GM23248 (cell line): ENCODE results near the gene PEAR1. TPM values are rescaled to one million over a fixed set of nuclear protein-coding genes. Genes with fewer than 3 reads are reported as not detected.

Source experiments
- DNase-seq: peaks from one replicate; pipeline ENCODE4 v3.0.0-alpha.2; 2015
- H2AFZ ChIP-seq: fragments of 200-600 bp; sonication (generic); 2 replicates; pipeline ENCODE4 v1.6.1; 2016; ENCODE audit warnings: antibody characterized with exemption
- H3F3A ChIP-seq: fragments of 200-600 bp; sonication (generic); 2 replicates; pipeline ENCODE4 v1.6.1; 2016; ENCODE audit warnings: mild to moderate bottlenecking, antibody characterized with exemption, mixed run types; ENCODE audit not compliant: insufficient read depth
- H3K27ac ChIP-seq: fragments of 200-600 bp; sonication (generic); 2 replicates; pipeline ENCODE4 v1.5.1; 2016; ENCODE audit warnings: mild to moderate bottlenecking
- H3K27me3 ChIP-seq: fragments of 200-600 bp; sonication (generic); replicated peaks from 2 replicates; pipeline ENCODE4 v1.6.1; 2016; ENCODE audit warnings: mild to moderate bottlenecking; ENCODE audit not compliant: insufficient read depth
- H3K36me3 ChIP-seq: fragments of 200-600 bp; sonication (generic); 2 replicates; pipeline ENCODE4 v1.6.1; 2016; ENCODE audit warnings: low read depth, mild to moderate bottlenecking
- H3K4me1 ChIP-seq: fragments of 200-600 bp; sonication (generic); 2 replicates; pipeline ENCODE4 v1.6.1; 2016; ENCODE audit warnings: mild to moderate bottlenecking; ENCODE audit not compliant: insufficient read depth
- H3K4me2 ChIP-seq: fragments of 200-600 bp; sonication (generic); one replicate; pipeline ENCODE4 v1.6.1; 2016; ENCODE audit warnings: mild to moderate bottlenecking; ENCODE audit not compliant: unreplicated experiment
- H3K4me3 ChIP-seq: fragments of 200-600 bp; sonication (generic); 2 replicates; pipeline ENCODE4 v1.5.1; 2016; ENCODE audit warnings: mild to moderate bottlenecking
- H3K79me2 ChIP-seq: fragments of 200-600 bp; sonication (generic); 2 replicates; pipeline ENCODE4 v1.6.1; 2016; ENCODE audit warnings: mild to moderate bottlenecking; ENCODE audit not compliant: insufficient read depth
- H3K9ac ChIP-seq: fragments of 200-600 bp; sonication (generic); 2 replicates; pipeline ENCODE4 v1.6.1; 2016; ENCODE audit warnings: mild to moderate bottlenecking
- H3K9me2 ChIP-seq: fragments of 200-600 bp; sonication (generic); 2 replicates; pipeline ENCODE4 v1.6.1; 2016; ENCODE audit warnings: mixed run types, mild to moderate bottlenecking, moderate library complexity; ENCODE audit not compliant: insufficient read depth
- H3K9me3 ChIP-seq: fragments of 200-600 bp; sonication (generic); one replicate; pipeline ENCODE4 v1.6.1; 2017; ENCODE audit warnings: low read depth
- H4K20me1 ChIP-seq: fragments of 200-600 bp; sonication (generic); 2 replicates; pipeline ENCODE4 v1.6.0; 2016; ENCODE audit not compliant: insufficient read depth
- EZH2 ChIP-seq: fragments of 200-600 bp; sonication (generic); IDR thresholded peaks from 2 replicates; pipeline ENCODE4 v1.6.1; 2018; ENCODE audit warnings: antibody characterized with exemption, mild to moderate bottlenecking; ENCODE audit not compliant: insufficient read depth, poor library complexity, severe bottlenecking
- EZH2phosphoT487 ChIP-seq: fragments of 200-600 bp; sonication (generic); IDR thresholded peaks from 2 replicates; pipeline ENCODE4 v1.6.1; 2018; ENCODE audit warnings: antibody characterized with exemption, moderate library complexity, mild to moderate bottlenecking, low read depth; ENCODE audit not compliant: insufficient read depth
- WGBS, 2 experiments: methylation state at CpG; one replicate each; pipeline ENCODE4 v1.1.6; 2015 to 2017; ENCODE audit warnings: low lambda C conversion rate in 2 of 2, low coverage in 1 of 2; ENCODE audit errors: missing lambda C conversion rate in 2 of 2; 5-methylcytosine and 5-hydroxymethylcytosine counted together
- in situ Hi-C: fragments of 300-500 bp; cut with MboI; formaldehyde crosslinking; loops from 2 replicates; pipeline ENCODE4 v1.15.0; 2020
- polyA plus RNA-seq: library from polyadenylated mRNA; unstranded; fragments of >200 nt; fragmentation: Nextera tagmentation; extraction: Ambion mirVana; gene quantifications from 2 replicates; pipeline ENCODE4 v1.2.1, GENCODE V29; 2016
- total RNA-seq: library from RNA; depleted of rRNA; stranded (reverse); fragments of >200 nt; shearing (Covaris generic); gene quantifications from 2 replicates; pipeline ENCODE4 v1.2.3, GENCODE V29; 2014

The PEAR1 gene
- total and polyA plus RNA-seq, 2 experiments from 2014 or later = 1.2 to 2.2 TPM

DNA sequence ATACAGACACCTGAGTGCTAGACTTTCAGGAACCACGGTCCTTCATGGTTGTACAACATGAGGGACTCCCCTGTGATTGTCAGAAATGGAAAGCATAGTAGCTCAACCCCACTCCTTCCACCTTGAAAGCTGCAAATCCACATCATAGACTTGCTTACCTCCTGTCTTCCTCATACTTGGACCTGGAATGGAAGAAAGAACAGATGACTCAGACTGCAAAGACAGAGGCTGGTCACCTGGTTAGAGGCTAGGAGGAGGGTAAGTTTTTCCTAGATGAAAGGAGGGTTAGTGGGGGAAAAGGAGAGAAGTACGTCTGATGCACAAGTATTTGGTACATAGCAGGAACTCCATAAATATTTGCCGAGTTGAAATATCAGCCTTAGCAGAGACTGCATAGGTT is 64.1 kb downstream of the PEAR1 start:
- no peaks in the 10 kb centered on the region for H3K9me2 ChIP-seq
- H3K4me2 ChIP-seq = no peak overlapping the region
- no peak overlapping the region for H3K9ac ChIP-seq
- peaks cover 10% of the 10 kb centered on the region; the same call in 1 of the 2 replicates for H3K36me3 ChIP-seq
- no peaks in the 10 kb centered on the region for H3K27me3 ChIP-seq
- no peaks in the 10 kb centered on the region for H3K9me3 ChIP-seq
- no peaks in the 10 kb centered on the region for H3F3A ChIP-seq
- DNase-seq = no peak
- no peak overlapping the region for H3K4me3 ChIP-seq
- H3K27ac ChIP-seq = no peak overlapping the region
- no peak overlapping the region for H2AFZ ChIP-seq
- in situ Hi-C loops = no loop called here
- H3K79me2 ChIP-seq = no peaks in the 10 kb centered on the region
- H3K4me1 ChIP-seq = no peaks in the 10 kb centered on the region
- 96 to 99% methylated on average over 3 of the region's 3 CpGs for WGBS, 2 experiments
- TF ChIP-seq EZH2phosphoT487 (no peak), EZH2 (no peak)
- H4K20me1 ChIP-seq = no peaks in the 10 kb centered on the region

DNA sequence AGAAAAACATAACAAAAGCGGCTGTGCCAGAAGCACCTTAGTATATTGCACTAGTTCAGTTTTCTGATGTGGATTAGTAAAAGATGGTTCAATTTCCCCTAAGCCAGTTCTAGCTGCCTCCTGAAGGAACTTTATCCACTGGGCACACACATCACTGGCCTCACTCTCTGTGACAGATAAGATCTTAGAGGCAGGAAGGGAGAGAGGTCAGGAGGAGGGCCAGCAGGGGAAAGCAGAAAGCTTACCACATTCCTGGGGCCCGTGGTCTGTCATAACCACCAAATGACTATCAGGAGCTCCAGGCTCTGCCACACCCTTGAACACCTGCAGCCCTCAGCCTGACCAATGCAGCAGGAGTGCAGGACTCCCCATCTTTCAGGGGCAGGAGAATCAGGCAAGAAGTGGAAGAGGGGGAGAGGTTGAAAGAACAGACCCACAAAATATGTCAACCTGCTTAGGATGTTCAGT is 64.8 kb downstream of the PEAR1 start:
- 54 to 57% methylated on average over 2 of the region's 2 CpGs for WGBS, 2 experiments
- Histone ChIP-seq H3K9ac (no peak overlapping the region), H3K4me1 (no peaks in the 10 kb centered on the region), H3K4me3 (no peak overlapping the region), H3K27ac (no peak overlapping the region), H3K79me2 (no peaks in the 10 kb centered on the region), H3K9me2 (no peaks in the 10 kb centered on the region), H3K27me3 (no peaks in the 10 kb centered on the region), H3K4me2 (no peak overlapping the region), H3K36me3 (peaks cover 10% of the 10 kb centered on the region; the same call in 1 of the 2 replicates), H2AFZ (no peak overlapping the region), H3F3A (no peaks in the 10 kb centered on the region), H3K9me3 (no peaks in the 10 kb centered on the region), H4K20me1 (no peaks in the 10 kb centered on the region)
- TF ChIP-seq EZH2phosphoT487 (no peak), EZH2 (no peak)
- in situ Hi-C loops = no loop called here
- DNase-seq = no peak

DNA sequence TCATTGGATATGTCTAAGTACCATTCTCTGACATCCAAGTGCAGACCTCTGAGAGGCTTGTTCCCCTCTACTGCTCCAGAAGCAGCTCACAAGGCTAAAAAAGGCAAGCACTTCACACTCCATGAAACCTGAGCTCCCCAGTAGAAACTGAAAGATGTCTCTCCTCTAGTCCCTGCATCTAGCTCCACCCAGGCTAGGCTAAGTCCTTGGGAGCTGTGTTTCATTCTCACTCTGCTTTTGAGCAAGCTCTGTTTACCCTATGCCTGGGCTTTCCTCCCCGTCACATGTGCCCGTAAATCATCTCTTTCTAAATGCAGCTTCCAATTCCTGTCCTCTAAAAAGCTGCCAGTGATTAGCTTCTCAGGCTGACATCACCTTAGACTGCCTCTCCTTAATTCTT is 65.9 kb downstream of the PEAR1 start:
- no peak for TF ChIP-seq EZH2
- no peak for TF ChIP-seq EZH2phosphoT487
- Histone ChIP-seq H4K20me1 (no peaks in the 10 kb centered on the region), H3K4me3 (no peak overlapping the region), H3K9ac (no peak overlapping the region), H2AFZ (no peak overlapping the region), H3K9me3 (no peaks in the 10 kb centered on the region), H3F3A (no peaks in the 10 kb centered on the region), H3K27ac (no peak overlapping the region), H3K4me2 (no peak overlapping the region), H3K36me3 (peaks cover 10% of the 10 kb centered on the region; the same call in 1 of the 2 replicates), H3K9me2 (no peaks in the 10 kb centered on the region), H3K79me2 (no peaks in the 10 kb centered on the region), H3K27me3 (no peaks in the 10 kb centered on the region), H3K4me1 (peaks cover 10% of the 10 kb centered on the region)
- 73 to 80% methylated on average over 2 of the region's 2 CpGs for WGBS, 2 experiments
- in situ Hi-C loops = no loop called here
- DNase-seq = no peak

DNA sequence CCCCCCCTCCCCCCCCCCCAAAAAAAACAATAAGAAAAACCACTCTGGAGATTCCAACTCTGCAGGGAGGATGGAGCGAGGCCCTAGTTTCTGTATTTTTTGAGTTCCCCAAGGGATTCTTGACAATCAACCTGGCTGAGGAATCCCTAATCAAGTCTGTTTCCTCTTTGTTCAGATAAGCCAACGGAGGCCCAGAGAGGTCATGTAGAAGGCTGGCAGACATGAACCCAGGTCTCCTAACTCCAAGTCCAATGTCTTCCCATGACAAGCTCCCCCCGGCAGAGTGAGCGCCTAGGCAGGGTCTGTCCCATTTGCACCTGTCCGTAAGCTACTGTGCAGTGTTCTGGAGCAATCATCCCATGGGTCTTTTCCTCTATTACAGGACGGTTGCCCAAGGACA is 66.4 kb downstream of the PEAR1 start:
- H3K4me1 ChIP-seq = peaks cover 14% of the 10 kb centered on the region
- H4K20me1 ChIP-seq = no peaks in the 10 kb centered on the region
- H3K9ac ChIP-seq = no peak overlapping the region
- no peak overlapping the region for H3K4me3 ChIP-seq
- in situ Hi-C loops = no loop called here
- H3F3A ChIP-seq = 0 out of 2 replicates have a peak, but pooled peaks cover 3% of the 10 kb centered on the region
- H3K4me2 ChIP-seq = no peak overlapping the region
- H3K27me3 ChIP-seq = no peaks in the 10 kb centered on the region
- WGBS, 2 experiments = 97 to 99% methylated on average over 6 of the region's 6 CpGs
- no peak overlapping the region for H2AFZ ChIP-seq
- H3K9me2 ChIP-seq = no peaks in the 10 kb centered on the region
- H3K9me3 ChIP-seq = no peaks in the 10 kb centered on the region
- DNase-seq = no peak
- no peaks in the 10 kb centered on the region for H3K79me2 ChIP-seq
- H3K27ac ChIP-seq = no peak overlapping the region
- H3K36me3 ChIP-seq = peaks cover 10% of the 10 kb centered on the region; the same call in 1 of the 2 replicates
- no peak for TF ChIP-seq EZH2phosphoT487
- no peak for TF ChIP-seq EZH2
